A673 (cell line): Measurements from ENCODE around the gene TAF10.

Experiments used
- EZH2 ChIP-seq: fragments of 200-600 bp; sonication (generic); IDR thresholded peaks from 2 replicates; pipeline ENCODE4 v1.6.1; 2017; ENCODE audit warnings: borderline replicate concordance, low read depth, mild to moderate bottlenecking, mixed read lengths, antibody characterized with exemption, low read length; ENCODE audit not compliant: poor library complexity, severe bottlenecking
- TF ChIP-seq, protein P1 (sequence below): fragments of 300-800, 200-600 bp; sonication (generic); conservative IDR thresholded peaks from 2 replicates; pipeline ENCODE4 v1.5.1; 2017; ENCODE audit warnings: low read depth, mild to moderate bottlenecking, antibody characterized with exemption, low read length, moderate library complexity, mixed read lengths

DNA sequence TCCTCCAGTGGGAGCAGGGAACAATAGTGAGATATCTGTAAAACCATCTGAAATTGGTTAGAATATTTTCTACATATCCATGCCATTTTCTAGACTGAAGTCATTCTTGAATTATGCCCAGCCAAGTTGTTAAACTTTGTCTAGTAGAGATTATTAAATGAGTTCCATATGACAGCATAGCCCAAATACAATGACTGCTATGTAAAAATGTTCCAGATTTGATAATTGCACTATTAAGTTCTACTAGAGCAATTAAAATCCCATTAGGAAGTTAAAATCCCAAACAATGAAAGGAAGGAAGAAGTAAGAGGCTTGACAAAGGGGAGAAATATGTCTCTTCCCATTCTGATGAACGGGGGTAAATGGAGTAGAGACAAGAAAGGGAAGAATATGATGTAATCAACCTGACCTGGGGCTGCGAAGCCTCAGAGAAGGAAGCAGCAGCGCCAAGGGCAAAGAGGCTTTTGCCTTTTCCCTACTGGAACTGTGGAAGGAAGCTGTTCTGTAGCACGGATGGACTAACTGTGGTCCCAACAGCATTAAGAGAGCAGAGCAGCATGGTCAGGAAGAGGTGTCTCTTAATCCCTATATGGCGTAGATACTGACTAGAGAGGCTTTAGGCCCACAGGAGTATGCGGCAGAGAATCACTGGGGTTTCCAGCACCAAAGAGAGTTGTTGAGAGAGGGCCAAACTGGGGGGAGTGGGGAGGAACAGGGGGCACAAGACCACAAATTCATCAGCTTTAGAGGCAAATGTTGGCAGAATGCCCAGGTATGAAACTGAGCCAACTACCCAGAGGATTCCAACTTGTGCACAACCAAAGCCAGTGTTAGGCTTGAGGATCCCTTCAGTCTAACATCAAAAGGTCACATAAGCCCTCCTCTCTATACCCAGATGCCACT is 35.3 kb downstream of the TAF10 start:
- TF ChIP-seq, protein P1, sequence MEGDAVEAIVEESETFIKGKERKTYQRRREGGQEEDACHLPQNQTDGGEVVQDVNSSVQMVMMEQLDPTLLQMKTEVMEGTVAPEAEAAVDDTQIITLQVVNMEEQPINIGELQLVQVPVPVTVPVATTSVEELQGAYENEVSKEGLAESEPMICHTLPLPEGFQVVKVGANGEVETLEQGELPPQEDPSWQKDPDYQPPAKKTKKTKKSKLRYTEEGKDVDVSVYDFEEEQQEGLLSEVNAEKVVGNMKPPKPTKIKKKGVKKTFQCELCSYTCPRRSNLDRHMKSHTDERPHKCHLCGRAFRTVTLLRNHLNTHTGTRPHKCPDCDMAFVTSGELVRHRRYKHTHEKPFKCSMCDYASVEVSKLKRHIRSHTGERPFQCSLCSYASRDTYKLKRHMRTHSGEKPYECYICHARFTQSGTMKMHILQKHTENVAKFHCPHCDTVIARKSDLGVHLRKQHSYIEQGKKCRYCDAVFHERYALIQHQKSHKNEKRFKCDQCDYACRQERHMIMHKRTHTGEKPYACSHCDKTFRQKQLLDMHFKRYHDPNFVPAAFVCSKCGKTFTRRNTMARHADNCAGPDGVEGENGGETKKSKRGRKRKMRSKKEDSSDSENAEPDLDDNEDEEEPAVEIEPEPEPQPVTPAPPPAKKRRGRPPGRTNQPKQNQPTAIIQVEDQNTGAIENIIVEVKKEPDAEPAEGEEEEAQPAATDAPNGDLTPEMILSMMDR: no peak
- no peak for TF ChIP-seq EZH2
